Mesendoderm (in vitro differentiated cells): ENCODE results near the gene HOXD3.

ENCODE experiments used
- DNase-seq: peaks from one replicate; pipeline ENCODE4 v3.0.0; 2013
- H2AK5ac ChIP-seq: 2 replicates; pipeline ENCODE4 v1.6.1; 2013; ENCODE audit warnings: low read length, inconsistent platforms
- H2BK120ac ChIP-seq: 2 replicates; pipeline ENCODE4 v1.6.1; 2013; ENCODE audit warnings: low read depth, mild to moderate bottlenecking, low read length, moderate library complexity, mixed read lengths
- H2BK15ac ChIP-seq: replicated peaks from 2 replicates; pipeline ENCODE4 v1.6.1; 2013; ENCODE audit warnings: low read depth, mild to moderate bottlenecking, moderate library complexity
- H2BK5ac ChIP-seq: 2 replicates; pipeline ENCODE4 v1.6.1; 2013; ENCODE audit warnings: low read length, inconsistent platforms
- H3K18ac ChIP-seq: 2 replicates; pipeline ENCODE4 v1.6.1; 2013; ENCODE audit warnings: mild to moderate bottlenecking, low read length, mixed read lengths
- H3K23ac ChIP-seq: one replicate; pipeline ENCODE4 v1.6.1; 2013; ENCODE audit warnings: low read length
- H3K27ac ChIP-seq: 2 replicates; pipeline ENCODE4 v1.5.1; 2013; ENCODE audit warnings: low read depth, mild to moderate bottlenecking, inconsistent platforms, low read length, moderate library complexity
- H3K27me3 ChIP-seq: 2 replicates; pipeline ENCODE4 v1.6.1; 2013; ENCODE audit warnings: low read length, control low read depth, mild to moderate bottlenecking, inconsistent platforms; ENCODE audit not compliant: insufficient read depth, poor library complexity
- H3K36me3 ChIP-seq: 2 replicates; pipeline ENCODE4 v1.6.1; 2013; ENCODE audit warnings: low read length, inconsistent platforms; ENCODE audit not compliant: control insufficient read depth, insufficient read depth
- H3K4ac ChIP-seq: one replicate; pipeline ENCODE4 v1.6.1; 2013; ENCODE audit warnings: low read depth, mild to moderate bottlenecking, low read length, moderate library complexity
- H3K4me1 ChIP-seq: 2 replicates; pipeline ENCODE4 v1.6.1; 2013; ENCODE audit warnings: low read depth, low read length, inconsistent platforms; ENCODE audit not compliant: control insufficient read depth
- H3K4me2 ChIP-seq: 2 replicates; pipeline ENCODE4 v1.6.1; 2013; ENCODE audit warnings: low read length
- H3K4me3 ChIP-seq: 2 replicates; pipeline ENCODE4 v1.5.1; 2013; ENCODE audit warnings: mild to moderate bottlenecking, low read length
- H3K56ac ChIP-seq: one replicate; pipeline ENCODE4 v1.6.1; 2013; ENCODE audit warnings: low read length
- H3K79me1 ChIP-seq: 2 replicates; pipeline ENCODE4 v1.6.1; 2013; ENCODE audit warnings: low read length, inconsistent platforms
- H3K79me2 ChIP-seq: 2 replicates; pipeline ENCODE4 v1.6.1; 2013; ENCODE audit warnings: mild to moderate bottlenecking, low read length; ENCODE audit not compliant: control insufficient read depth, insufficient read depth
- H3K9ac ChIP-seq: 2 replicates; pipeline ENCODE4 v1.6.1; 2013; ENCODE audit warnings: low read length, inconsistent platforms
- H4K5ac ChIP-seq: one replicate; pipeline ENCODE4 v1.6.1; 2013; ENCODE audit warnings: low read length
- H4K8ac ChIP-seq: one replicate; pipeline ENCODE4 v1.6.1; 2013; ENCODE audit warnings: low read depth, mild to moderate bottlenecking, control low read depth, low read length, moderate library complexity
- WGBS: extraction: QIAGEN DNeasy Blood & Tissue Kit; methylation state at CpG from one replicate; pipeline ENCODE4 v1.1.7; 2013; ENCODE audit warnings: low lambda C conversion rate, missing lambda C conversion rate; ENCODE audit not compliant: insufficient coverage; ENCODE audit errors: extremely low coverage; 5-methylcytosine and 5-hydroxymethylcytosine counted together

HOXD3 gene

DNA sequence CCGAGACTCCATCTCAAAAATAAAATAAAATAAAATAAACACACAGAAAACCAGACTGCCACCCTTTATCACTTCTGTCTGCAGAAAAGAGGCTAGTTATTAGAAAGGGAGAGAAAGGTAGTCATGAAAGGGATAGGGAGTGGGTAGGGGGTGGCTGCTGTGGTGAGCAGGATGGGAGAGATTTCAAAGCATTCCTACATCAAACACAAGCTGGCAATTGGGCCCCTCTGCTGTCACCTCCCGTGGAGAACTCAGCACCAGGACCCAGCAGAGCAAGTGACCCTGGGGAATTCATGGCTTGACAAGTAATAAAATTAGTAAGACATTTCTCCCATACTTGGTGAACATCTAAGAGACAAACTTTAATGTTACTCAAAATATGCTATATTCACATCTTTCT, 27.6 kb downstream of the HOXD3 start:
- Histone ChIP-seq H2BK120ac (no peak overlapping the region), H3K4ac (no peak overlapping the region), H3K27ac (no peak overlapping the region), H3K9ac (no peak overlapping the region), H3K36me3 (no peaks in the 10 kb centered on the region), H3K23ac (no peak overlapping the region), H4K8ac (no peak overlapping the region), H3K79me2 (no peaks in the 10 kb centered on the region), H3K18ac (no peak overlapping the region), H3K27me3 (peaks cover 38% of the 10 kb centered on the region), H2AK5ac (no peak overlapping the region), H2BK15ac (no peak overlapping the region), H3K56ac (no peak overlapping the region), H3K4me1 (peaks cover 7% of the 10 kb centered on the region), H4K5ac (no peak overlapping the region), H3K79me1 (no peaks in the 10 kb centered on the region), H3K4me3 (no peak overlapping the region), H2BK5ac (no peak overlapping the region), H3K4me2 (no peak overlapping the region)
- no peak for DNase-seq
- WGBS = no CpG with 5 or more reads among the region's 2 CpGs

DNA sequence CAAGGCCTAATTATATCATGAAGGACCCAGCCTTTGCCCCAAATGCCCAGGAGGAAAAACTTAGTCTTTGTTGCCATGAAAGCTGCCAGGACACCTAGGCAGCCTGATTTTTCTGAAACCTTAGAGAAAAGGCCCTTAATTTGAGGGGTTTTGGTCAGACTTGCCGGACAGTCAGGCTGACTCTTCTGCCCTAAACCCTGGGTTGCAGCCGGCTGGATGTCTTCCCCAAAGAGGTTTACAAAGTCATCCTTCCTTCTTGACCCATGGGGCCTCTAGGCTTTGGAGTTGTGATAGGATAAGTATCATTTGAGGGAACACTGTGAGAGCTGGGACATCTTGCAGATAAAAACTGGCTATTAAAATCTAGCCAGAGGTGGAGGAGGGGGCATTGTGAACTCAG, 28.9 kb downstream of the HOXD3 start:
- Histone ChIP-seq H4K5ac (no peak overlapping the region), H3K79me2 (no peaks in the 10 kb centered on the region), H4K8ac (no peak overlapping the region), H3K4me3 (no peak overlapping the region), H2BK120ac (no peak overlapping the region), H3K4me2 (no peak overlapping the region), H3K27ac (no peak overlapping the region), H3K23ac (no peak overlapping the region), H3K79me1 (no peaks in the 10 kb centered on the region), H2AK5ac (no peak overlapping the region), H3K56ac (no peak overlapping the region), H3K4ac (no peak overlapping the region), H3K36me3 (no peaks in the 10 kb centered on the region), H3K18ac (no peak overlapping the region), H2BK5ac (no peak overlapping the region), H2BK15ac (no peak overlapping the region), H3K4me1 (peaks cover 7% of the 10 kb centered on the region), H3K9ac (no peak overlapping the region), H3K27me3 (peaks cover 35% of the 10 kb centered on the region)
- DNase-seq = no peak
- no CpG with 5 or more reads among the region's 2 CpGs for WGBS

DNA sequence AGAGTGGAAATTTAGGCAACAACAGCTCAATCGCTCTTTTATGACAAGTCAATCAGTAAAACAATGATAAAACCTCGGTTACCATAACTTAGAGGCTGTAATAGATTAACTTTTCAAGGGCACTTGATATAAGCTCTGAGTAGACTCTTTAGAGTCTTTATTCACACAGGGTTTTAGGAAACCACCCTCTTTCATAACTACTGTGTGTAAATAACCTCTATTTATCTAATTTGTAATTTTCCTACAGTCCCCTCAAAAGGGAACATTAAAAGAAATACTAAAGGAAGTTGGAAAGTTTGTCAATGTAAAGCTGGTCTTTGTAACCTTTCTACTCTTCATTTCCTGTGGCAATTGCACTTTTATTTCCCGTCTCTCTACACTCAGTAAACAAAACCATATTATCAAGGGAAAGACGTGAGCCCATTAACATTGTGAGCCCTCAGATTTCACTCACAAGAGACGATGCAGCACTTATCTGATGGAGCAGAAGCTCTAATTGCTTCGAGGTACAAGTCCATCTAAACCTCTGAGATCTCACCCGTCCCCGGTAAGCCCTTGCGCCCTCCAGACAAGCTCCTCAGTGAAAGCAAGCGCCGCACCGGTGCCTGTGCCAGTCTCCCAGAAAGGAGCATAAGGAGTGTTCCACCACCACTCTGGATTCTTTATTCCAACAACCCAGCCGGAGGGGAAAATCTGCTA, 30.2 kb downstream of the HOXD3 start:
- Histone ChIP-seq H3K27ac (no peak overlapping the region), H3K4me2 (peak overlapping the region; percentile 45), H3K27me3 (peaks cover 32% of the 10 kb centered on the region), H3K9ac (no peak overlapping the region), H4K5ac (no peak overlapping the region), H3K56ac (peak overlapping the region; percentile 35), H3K4me3 (no peak overlapping the region), H4K8ac (no peak overlapping the region), H3K79me2 (no peaks in the 10 kb centered on the region), H2BK5ac (no peak overlapping the region), H3K4me1 (peaks cover 7% of the 10 kb centered on the region), H3K36me3 (no peaks in the 10 kb centered on the region), H2AK5ac (no peak overlapping the region), H3K4ac (no peak overlapping the region), H3K23ac (no peak overlapping the region), H3K79me1 (no peaks in the 10 kb centered on the region), H2BK120ac (no peak overlapping the region), H3K18ac (no peak overlapping the region), H2BK15ac (no peak overlapping the region)
- no peak for DNase-seq
- no CpG with 5 or more reads among the region's 13 CpGs for WGBS

DNA sequence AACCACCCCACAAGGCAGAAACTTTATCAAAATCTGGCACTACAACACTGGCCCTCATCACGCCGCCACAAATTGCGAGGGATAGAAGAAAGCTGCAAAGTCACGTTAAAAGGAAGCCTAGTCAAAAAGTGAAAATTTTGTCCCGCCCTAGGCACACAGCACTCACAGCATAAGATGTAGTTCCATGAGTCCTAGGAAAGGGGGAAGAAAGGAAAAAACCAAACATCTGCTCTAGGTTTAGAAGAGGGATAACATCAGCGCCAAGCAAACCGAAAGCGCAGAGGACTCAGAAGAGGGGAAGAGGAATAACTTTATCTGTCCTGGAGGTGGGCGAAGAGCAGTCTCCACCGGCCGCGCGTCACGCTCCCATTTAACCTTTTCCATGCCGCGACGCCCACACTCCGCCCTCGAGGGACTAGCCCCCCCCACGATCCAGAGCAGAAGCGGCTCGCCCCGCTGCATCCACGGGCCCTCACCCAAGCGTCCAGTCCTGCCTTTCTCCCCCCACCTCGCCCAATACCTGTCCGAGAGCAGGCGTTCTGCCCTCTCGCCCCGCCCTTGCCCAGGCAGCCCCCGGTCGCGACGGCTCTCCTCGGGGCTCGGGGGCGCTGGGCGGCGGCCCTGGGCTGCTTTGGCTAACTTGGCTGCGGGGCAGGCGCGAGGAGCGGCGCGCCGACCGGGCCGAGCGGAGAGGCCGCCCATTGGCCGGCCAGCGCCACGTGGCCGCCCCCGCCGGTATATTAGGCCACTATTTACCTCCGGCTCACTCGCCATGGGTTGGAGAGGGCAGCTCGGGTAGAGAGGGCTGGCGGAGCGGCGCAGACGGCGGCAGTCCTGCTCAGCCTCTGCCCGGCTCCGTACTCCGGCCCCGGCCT, 31.0 kb downstream of the HOXD3 start, which contains the start of gene HOXD1:
Gene HOXD1, plus strand, starts transcription at position 770 of the 875 bp plus-strand sequence. CDS start 134 bp downstream, outside the sequence.
- no peak within 1 kb of the TSS for H4K5ac ChIP-seq
- no peak within 1 kb of the TSS for H3K27ac ChIP-seq
- no CpG with 5 or more reads among the region's 68 CpGs for WGBS
- H3K79me2 ChIP-seq = no peaks in the 10 kb centered on the region
- peaks cover 29% of the 10 kb centered on the region for H3K27me3 ChIP-seq
- peak; percentile 68 for DNase-seq
- H2BK15ac ChIP-seq = no peak within 1 kb of the TSS
- H2AK5ac ChIP-seq = no peak within 1 kb of the TSS
- H3K4me3 ChIP-seq = peak within 1 kb of the TSS; percentile 14
- no peak within 1 kb of the TSS for H3K18ac ChIP-seq
- no peaks in the 10 kb centered on the region for H3K79me1 ChIP-seq
- peak within 1 kb of the TSS; percentile 18 for H3K23ac ChIP-seq
- H3K56ac ChIP-seq = peak within 1 kb of the TSS; percentile 68
- H3K4ac ChIP-seq = no peak within 1 kb of the TSS
- peak within 1 kb of the TSS; percentile 61 for H3K4me2 ChIP-seq
- H2BK120ac ChIP-seq = no peak within 1 kb of the TSS
- peaks cover 9% of the 10 kb centered on the region for H3K4me1 ChIP-seq
- no peaks in the 10 kb centered on the region for H3K36me3 ChIP-seq
- H3K9ac ChIP-seq = peak within 1 kb of the TSS; percentile 40
- no peak within 1 kb of the TSS for H4K8ac ChIP-seq
- H2BK5ac ChIP-seq = no peak within 1 kb of the TSS

DNA sequence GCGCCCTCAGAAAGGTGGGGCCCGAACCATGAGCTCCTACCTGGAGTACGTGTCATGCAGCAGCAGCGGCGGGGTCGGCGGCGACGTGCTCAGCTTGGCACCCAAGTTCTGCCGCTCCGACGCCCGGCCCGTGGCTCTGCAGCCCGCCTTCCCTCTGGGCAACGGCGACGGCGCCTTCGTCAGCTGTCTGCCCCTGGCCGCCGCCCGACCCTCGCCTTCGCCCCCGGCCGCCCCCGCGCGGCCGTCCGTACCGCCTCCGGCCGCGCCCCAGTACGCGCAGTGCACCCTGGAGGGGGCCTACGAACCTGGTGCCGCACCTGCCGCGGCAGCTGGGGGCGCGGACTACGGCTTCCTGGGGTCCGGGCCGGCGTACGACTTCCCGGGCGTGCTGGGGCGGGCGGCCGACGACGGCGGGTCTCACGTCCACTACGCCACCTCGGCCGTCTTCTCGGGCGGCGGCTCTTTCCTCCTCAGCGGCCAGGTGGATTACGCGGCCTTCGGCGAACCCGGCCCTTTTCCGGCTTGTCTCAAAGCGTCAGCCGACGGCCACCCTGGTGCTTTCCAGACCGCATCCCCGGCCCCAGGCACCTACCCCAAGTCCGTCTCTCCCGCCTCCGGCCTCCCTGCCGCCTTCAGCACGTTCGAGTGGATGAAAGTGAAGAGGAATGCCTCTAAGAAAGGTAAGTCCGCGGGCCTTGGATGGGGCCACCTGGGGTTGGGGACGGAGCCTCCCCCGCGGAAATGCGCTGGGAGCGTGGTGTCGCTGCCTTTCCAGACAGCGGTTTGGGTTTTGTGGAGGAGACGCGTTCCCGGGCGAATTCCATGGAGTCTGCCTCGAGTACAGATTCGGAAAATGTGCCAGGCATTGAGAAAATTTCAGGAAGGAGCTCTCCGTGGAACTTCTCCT, 31.9 kb downstream of the HOXD3 start:
- no CpG with 5 or more reads among the region's 98 CpGs for WGBS
- Histone ChIP-seq H3K79me2 (no peaks in the 10 kb centered on the region), H3K4ac (no peak overlapping the region), H4K8ac (no peak overlapping the region), H3K23ac (peak overlapping the region; percentile 18), H3K4me1 (peaks cover 9% of the 10 kb centered on the region), H2BK120ac (no peak overlapping the region), H3K79me1 (no peaks in the 10 kb centered on the region), H3K56ac (no peak overlapping the region), H2BK15ac (no peak overlapping the region), H2BK5ac (no peak overlapping the region), H4K5ac (no peak overlapping the region), H3K4me2 (peak overlapping the region; percentile 61), H2AK5ac (no peak overlapping the region), H3K9ac (peak overlapping the region; percentile 4), H3K27me3 (peaks cover 28% of the 10 kb centered on the region), H3K4me3 (no peak overlapping the region), H3K36me3 (no peaks in the 10 kb centered on the region), H3K18ac (no peak overlapping the region), H3K27ac (no peak overlapping the region)
- peak; percentile 42 for DNase-seq
